HepG2 (cell line): ENCODE measurements around the gene SLX4. TPM values are rescaled to one million over a fixed set of nuclear protein-coding genes. Genes with fewer than 3 reads are reported as not detected.

ENCODE experiments used
- RBAK ChIP-seq: sonication (generic); formaldehyde crosslinking; IDR thresholded peaks from 2 replicates; pipeline ENCODE4 v1.5.1; 2020; ENCODE audit warnings: mild to moderate bottlenecking, missing genetic modification reagents
- SMAD9 ChIP-seq: sonication (generic); formaldehyde crosslinking; IDR thresholded peaks from 2 replicates; pipeline ENCODE4 v1.5.1; 2020; ENCODE audit warnings: mild to moderate bottlenecking, missing genetic modification reagents
- SP2 ChIP-seq: sonication (generic); formaldehyde crosslinking; IDR thresholded peaks from 2 replicates; pipeline ENCODE4 v1.5.1; 2020; ENCODE audit warnings: mild to moderate bottlenecking, missing genetic modification reagents
- THYN1 ChIP-seq: sonication (generic); formaldehyde crosslinking; IDR thresholded peaks from 2 replicates; pipeline ENCODE4 v1.8.1; 2023; ENCODE audit warnings: low read depth, mild to moderate bottlenecking, moderate library complexity, missing genetic modification reagents, borderline replicate concordance
- ZKSCAN5 ChIP-seq: sonication (generic); formaldehyde crosslinking; IDR thresholded peaks from 2 replicates; pipeline ENCODE4 v1.5.1; 2020; ENCODE audit warnings: mild to moderate bottlenecking, missing genetic modification reagents
- ZNF343 ChIP-seq: sonication (generic); formaldehyde crosslinking; IDR thresholded peaks from 2 replicates; pipeline ENCODE4 v1.4.0; 2020; ENCODE audit warnings: mild to moderate bottlenecking, missing genetic modification reagents
- polyA plus RNA-seq, 8 experiments: library from polyadenylated mRNA; depleted of rRNA in 3 of 8; stranded (reverse) in 7 of 8; unstranded in 1 of 8; fragments of >200 nt; fragmentation: Illumina TruSeq in 4 of 8; extraction: Trizol in 4 of 8; gene quantifications; 2 replicates each; pipeline versions ENCODE4 v1.2.1 to v1.2.3, GENCODE V29; 2011 to 2016; ENCODE audit warnings: low read depth in 4 of 8, missing spikeins in 1 of 8, mixed read lengths in 1 of 8; ENCODE audit not compliant: insufficient read depth in 1 of 8
- total RNA-seq, 5 experiments: library from RNA; depleted of rRNA; stranded (reverse); fragments of >200 nt; fragmentation: Illumina TruSeq; extraction: Trizol; gene quantifications; 2 replicates each; pipeline ENCODE4 v1.2.3, GENCODE V29; 2016; ENCODE audit warnings: low read depth in 1 of 5
- TF ChIP-seq, protein P1 (sequence below), 2 experiments: IDR thresholded peaks; 2 replicates each; pipeline ENCODE4 v1.6.1; 2011 to 2012; ENCODE audit warnings: low read length in 2 of 2, borderline replicate concordance in 1 of 2, low read depth in 1 of 2, mild to moderate bottlenecking in 1 of 2, moderate library complexity in 1 of 2
- TF ChIP-seq, protein P2 (sequence below): fragments of 450-650 bp; IDR thresholded peaks from 2 replicates; pipeline ENCODE4 v1.6.1; 2016
- TF ChIP-seq, protein P3 (sequence below): sonication (generic); formaldehyde crosslinking; IDR thresholded peaks from 2 replicates; pipeline ENCODE4 v1.9.0; 2021; ENCODE audit warnings: missing genetic modification reagents, borderline replicate concordance
- TF ChIP-seq, protein P4 (sequence below): sonication (generic); formaldehyde crosslinking; IDR thresholded peaks from 2 replicates; pipeline ENCODE4 v1.4.0; 2020; ENCODE audit warnings: missing genetic modification reagents, mild to moderate bottlenecking, borderline replicate concordance
- TF ChIP-seq, protein P5 (sequence below): sonication (generic); formaldehyde crosslinking; IDR thresholded peaks from 2 replicates; pipeline ENCODE4 v1.4.0; 2020; ENCODE audit warnings: mild to moderate bottlenecking, missing genetic modification reagents
- TF ChIP-seq, protein P6 (sequence below): sonication (generic); formaldehyde crosslinking; IDR thresholded peaks from 2 replicates; pipeline ENCODE4 v1.4.0; 2020; ENCODE audit warnings: missing genetic modification reagents

The SLX4 gene
- total and polyA plus RNA-seq, 2 of the 13 experiments (the other 11 are each of a cell fraction or from before 2014, with no cell fraction given) = 1.1 to 3.6 TPM

DNA sequence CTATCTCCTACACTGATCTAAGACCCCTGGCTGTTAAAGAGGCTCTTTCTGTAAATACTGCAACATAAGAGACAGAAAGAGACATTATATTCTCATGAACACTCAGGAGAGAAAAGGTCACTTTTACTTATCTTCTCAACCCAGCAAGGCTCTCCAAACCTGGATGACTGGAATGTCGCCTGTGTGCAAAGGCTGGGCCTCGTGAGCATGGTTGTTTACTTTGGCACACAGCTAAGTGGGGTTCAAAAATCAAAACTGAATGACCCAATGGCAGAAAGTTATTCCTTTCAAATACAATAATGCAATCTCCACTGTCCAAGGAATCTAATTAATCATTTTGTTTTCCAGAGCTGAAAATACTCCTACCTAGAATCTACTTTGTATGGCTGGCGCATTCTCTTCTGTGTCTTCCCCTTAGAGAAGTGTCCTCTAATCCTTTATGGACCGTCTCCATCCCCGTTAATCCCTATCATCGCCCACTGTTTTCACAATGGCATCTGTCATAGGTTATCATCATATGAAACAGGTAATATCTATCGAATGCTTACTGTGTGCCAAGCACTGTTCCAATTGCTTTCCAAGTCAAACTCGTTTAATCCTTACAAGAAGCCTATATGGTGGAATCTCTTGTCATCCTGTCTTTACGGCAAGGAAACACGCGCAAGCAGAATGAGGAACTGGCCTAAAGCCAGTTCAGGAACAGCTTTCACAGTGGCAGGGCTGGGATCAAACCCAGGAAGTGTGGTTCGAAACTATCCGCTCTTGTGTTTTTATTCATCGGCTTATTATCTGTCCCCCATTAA lies 1.3 kb downstream of the SLX4 start (continued):
- TF ChIP-seq, protein P1, sequence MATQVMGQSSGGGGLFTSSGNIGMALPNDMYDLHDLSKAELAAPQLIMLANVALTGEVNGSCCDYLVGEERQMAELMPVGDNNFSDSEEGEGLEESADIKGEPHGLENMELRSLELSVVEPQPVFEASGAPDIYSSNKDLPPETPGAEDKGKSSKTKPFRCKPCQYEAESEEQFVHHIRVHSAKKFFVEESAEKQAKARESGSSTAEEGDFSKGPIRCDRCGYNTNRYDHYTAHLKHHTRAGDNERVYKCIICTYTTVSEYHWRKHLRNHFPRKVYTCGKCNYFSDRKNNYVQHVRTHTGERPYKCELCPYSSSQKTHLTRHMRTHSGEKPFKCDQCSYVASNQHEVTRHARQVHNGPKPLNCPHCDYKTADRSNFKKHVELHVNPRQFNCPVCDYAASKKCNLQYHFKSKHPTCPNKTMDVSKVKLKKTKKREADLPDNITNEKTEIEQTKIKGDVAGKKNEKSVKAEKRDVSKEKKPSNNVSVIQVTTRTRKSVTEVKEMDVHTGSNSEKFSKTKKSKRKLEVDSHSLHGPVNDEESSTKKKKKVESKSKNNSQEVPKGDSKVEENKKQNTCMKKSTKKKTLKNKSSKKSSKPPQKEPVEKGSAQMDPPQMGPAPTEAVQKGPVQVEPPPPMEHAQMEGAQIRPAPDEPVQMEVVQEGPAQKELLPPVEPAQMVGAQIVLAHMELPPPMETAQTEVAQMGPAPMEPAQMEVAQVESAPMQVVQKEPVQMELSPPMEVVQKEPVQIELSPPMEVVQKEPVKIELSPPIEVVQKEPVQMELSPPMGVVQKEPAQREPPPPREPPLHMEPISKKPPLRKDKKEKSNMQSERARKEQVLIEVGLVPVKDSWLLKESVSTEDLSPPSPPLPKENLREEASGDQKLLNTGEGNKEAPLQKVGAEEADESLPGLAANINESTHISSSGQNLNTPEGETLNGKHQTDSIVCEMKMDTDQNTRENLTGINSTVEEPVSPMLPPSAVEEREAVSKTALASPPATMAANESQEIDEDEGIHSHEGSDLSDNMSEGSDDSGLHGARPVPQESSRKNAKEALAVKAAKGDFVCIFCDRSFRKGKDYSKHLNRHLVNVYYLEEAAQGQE (IDR thresholded peaks at IDR 0.05; ENCODE audit: borderline replicate concordance in 1 of 2, low read depth in 1 of 2, low read length in 2 of 2) = no peak
- TF ChIP-seq, protein P2, sequence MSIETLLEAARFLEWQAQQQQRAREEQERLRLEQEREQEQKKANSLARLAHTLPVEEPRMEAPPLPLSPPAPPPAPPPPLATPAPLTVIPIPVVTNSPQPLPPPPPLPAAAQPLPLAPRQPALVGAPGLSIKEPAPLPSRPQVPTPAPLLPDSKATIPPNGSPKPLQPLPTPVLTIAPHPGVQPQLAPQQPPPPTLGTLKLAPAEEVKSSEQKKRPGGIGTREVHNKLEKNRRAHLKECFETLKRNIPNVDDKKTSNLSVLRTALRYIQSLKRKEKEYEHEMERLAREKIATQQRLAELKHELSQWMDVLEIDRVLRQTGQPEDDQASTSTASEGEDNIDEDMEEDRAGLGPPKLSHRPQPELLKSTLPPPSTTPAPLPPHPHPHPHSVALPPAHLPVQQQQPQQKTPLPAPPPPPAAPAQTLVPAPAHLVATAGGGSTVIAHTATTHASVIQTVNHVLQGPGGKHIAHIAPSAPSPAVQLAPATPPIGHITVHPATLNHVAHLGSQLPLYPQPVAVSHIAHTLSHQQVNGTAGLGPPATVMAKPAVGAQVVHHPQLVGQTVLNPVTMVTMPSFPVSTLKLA = no peak
- TF ChIP-seq THYN1 (no peak), SP2 (CRISPR knock-in tag) (no peak), RBAK (CRISPR knock-in tag) (no peak), ZKSCAN5 (CRISPR knock-in tag) (no peak), SMAD9 (no peak), ZNF343 (CRISPR knock-in tag) (no peak)
- TF ChIP-seq, protein P3, sequence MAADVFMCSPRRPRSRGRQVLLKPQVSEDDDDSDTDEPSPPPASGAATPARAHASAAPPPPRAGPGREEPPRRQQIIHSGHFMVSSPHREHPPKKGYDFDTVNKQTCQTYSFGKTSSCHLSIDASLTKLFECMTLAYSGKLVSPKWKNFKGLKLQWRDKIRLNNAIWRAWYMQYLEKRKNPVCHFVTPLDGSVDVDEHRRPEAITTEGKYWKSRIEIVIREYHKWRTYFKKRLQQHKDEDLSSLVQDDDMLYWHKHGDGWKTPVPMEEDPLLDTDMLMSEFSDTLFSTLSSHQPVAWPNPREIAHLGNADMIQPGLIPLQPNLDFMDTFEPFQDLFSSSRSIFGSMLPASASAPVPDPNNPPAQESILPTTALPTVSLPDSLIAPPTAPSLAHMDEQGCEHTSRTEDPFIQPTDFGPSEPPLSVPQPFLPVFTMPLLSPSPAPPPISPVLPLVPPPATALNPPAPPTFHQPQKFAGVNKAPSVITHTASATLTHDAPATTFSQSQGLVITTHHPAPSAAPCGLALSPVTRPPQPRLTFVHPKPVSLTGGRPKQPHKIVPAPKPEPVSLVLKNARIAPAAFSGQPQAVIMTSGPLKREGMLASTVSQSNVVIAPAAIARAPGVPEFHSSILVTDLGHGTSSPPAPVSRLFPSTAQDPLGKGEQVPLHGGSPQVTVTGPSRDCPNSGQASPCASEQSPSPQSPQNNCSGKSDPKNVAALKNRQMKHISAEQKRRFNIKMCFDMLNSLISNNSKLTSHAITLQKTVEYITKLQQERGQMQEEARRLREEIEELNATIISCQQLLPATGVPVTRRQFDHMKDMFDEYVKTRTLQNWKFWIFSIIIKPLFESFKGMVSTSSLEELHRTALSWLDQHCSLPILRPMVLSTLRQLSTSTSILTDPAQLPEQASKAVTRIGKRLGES = no peak
- TF ChIP-seq, protein P4, sequence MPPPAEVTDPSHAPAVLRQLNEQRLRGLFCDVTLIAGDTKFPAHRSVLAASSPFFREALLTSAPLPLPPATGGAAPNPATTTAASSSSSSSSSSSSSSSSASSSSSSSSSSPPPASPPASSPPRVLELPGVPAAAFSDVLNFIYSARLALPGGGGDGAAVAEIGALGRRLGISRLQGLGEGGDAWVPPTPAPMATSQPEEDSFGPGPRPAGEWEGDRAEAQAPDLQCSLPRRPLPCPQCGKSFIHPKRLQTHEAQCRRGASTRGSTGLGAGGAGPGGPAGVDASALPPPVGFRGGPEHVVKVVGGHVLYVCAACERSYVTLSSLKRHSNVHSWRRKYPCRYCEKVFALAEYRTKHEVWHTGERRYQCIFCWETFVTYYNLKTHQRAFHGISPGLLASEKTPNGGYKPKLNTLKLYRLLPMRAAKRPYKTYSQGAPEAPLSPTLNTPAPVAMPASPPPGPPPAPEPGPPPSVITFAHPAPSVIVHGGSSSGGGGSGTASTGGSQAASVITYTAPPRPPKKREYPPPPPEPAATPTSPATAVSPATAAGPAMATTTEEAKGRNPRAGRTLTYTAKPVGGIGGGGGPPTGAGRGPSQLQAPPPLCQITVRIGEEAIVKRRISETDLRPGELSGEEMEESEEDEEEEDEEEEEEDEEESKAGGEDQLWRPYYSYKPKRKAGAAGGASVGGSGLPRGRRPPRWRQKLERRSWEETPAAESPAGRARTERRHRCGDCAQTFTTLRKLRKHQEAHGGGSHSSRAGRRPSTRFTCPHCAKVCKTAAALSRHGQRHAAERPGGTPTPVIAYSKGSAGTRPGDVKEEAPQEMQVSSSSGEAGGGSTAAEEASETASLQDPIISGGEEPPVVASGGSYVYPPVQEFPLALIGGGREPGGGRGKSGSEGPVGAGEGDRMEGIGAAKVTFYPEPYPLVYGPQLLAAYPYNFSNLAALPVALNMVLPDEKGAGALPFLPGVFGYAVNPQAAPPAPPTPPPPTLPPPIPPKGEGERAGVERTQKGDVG = no peak
- TF ChIP-seq, protein P5, sequence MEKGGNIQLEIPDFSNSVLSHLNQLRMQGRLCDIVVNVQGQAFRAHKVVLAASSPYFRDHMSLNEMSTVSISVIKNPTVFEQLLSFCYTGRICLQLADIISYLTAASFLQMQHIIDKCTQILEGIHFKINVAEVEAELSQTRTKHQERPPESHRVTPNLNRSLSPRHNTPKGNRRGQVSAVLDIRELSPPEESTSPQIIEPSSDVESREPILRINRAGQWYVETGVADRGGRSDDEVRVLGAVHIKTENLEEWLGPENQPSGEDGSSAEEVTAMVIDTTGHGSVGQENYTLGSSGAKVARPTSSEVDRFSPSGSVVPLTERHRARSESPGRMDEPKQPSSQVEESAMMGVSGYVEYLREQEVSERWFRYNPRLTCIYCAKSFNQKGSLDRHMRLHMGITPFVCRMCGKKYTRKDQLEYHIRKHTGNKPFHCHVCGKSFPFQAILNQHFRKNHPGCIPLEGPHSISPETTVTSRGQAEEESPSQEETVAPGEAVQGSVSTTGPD (CRISPR knock-in tag) = no peak
- TF ChIP-seq, protein P6, sequence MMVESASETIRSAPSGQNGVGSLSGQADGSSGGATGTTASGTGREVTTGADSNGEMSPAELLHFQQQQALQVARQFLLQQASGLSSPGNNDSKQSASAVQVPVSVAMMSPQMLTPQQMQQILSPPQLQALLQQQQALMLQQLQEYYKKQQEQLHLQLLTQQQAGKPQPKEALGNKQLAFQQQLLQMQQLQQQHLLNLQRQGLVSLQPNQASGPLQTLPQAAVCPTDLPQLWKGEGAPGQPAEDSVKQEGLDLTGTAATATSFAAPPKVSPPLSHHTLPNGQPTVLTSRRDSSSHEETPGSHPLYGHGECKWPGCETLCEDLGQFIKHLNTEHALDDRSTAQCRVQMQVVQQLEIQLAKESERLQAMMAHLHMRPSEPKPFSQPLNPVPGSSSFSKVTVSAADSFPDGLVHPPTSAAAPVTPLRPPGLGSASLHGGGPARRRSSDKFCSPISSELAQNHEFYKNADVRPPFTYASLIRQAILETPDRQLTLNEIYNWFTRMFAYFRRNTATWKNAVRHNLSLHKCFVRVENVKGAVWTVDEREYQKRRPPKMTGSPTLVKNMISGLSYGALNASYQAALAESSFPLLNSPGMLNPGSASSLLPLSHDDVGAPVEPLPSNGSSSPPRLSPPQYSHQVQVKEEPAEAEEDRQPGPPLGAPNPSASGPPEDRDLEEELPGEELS (CRISPR knock-in tag) = 0 out of 2 replicates have a peak, but pooled peaks have one; percentile 40
